T47D (cell line): ENCODE measurements around the gene ELMO2.

Source experiments
- DNase-seq, 2 experiments: peaks; one replicate each; pipeline versions ENCODE4 v3.0.0 to v3.0.0-alpha.2; 2011 to 2012; ENCODE audit warnings: low read depth in 1 of 2, low spot score in 1 of 2
- JUND ChIP-seq: IDR thresholded peaks from 2 replicates; pipeline ENCODE4 v1.6.1; 2012; ENCODE audit warnings: low read depth
- in situ Hi-C: cut with HindIII; loops from 2 replicates; pipeline ENCODE4 v1.10.0; 2016; ENCODE audit warnings: low sequenced_read_pairs, low pct_unique_long_range_greater_than_20kb

ELMO2 gene

DNA sequence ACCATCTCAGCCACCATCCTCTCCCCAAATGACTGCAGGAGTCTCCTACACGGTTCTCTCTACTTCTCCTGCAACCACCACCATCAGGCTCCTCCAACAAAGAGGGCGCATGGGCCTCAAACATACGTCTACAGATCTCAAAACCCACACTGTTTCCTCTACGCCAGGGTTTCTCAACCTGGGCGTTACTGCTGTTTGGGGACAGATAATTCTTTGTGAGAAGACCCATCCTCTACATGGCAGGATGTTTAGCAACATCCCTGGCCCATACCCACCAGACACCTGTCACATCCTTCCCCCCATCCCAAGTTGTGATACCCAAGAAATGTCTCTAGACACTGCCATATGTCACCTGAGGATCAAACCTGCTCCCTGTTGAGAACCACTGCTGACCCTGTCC, 45.0 kb downstream of the ELMO2 start:
- in situ Hi-C loops, result no loop called here
- no peak for DNase-seq
- no peak for TF ChIP-seq JUND

DNA sequence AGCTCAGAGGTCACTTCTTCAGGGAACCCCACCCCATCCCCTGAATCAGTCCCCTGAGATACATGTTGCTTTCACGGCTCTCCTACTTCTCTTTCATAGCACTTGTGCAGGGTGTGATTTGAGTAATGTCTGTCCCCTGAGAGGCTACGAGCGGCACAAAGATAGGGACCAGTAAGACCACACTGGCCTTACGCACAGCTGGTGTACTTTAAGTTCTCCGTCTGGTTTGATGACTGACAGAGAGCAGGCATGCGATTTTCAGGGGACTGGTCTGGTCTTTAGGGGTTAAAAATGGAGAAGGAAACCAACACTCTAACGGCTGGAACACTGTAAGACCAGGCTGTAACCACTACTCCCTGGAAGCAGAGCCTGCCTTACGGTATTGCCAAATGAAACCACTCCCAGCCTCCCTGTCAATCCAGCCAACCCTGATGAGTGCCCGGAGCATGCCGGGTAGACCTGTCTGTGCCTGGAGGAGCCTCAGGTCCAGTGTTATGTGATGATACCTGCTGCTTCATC, 47.1 kb downstream of the ELMO2 start:
- no peak for DNase-seq
- in situ Hi-C loops, result no loop called here
- no peak for TF ChIP-seq JUND

DNA sequence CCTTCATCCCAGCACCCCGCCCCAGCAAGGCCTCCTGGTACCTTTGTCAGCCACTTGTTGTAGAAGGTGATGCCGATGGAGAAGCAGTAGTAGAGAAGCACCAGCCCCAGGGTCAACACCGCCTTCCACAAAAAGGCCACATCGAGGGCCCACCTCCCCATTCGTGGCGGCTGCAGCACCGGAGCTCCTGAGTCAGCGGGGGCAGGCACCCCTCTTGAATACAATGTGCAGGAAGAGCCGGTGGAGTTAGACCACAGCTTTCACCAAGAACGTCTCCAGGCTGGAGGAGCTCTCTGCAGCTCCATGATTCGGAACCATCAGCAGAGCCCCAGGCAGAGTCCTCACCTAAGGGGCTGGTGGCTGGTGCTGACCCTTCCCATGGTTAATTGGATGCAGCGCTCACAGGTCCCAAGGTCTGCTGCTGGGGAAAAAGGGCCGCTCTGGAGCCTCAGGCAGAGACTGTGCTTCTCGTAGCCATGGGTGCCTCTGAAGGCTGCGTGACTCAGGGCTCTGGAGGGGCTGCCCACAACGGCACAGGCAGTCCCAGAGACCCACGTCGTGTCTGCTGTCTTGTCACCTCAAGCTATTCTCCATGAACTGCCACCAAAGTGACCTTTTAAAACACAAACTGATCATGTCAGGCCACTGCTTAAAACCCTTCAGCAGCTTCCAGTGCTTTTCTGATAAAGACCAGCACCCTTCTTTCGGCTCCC, 47.9 kb downstream of the ELMO2 start:
- TF ChIP-seq JUND, result no peak
- DNase-seq, result no peak
- in situ Hi-C loops, result no loop called here

DNA sequence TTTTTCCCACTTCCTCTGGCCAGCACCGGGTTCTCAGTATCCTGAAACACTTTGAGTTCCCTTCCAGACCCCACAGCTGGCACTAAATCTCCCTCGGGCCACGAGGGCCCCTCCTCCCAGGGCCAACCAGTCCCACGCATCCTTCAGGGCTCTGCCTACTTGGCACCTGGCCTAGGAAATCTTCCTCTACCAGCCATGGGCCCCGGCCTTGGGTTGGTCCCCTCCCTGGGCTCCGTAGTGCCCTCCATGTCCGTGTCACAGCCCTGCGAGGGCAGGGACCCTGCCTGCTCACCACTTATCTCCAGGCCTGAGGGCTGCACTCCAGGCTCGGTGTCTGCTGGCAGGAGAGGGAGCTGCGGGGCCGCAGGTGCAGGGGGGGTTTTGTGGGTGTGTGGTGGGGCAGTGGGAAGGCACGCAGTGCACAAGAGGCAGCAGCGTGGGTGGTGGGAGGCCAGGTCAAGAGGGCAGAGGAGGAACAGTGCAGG, 49.3 kb downstream of the ELMO2 start:
- no peak for TF ChIP-seq JUND
- DNase-seq, result no peak
- in situ Hi-C loops, result no loop called here

- no peak for TF ChIP-seq JUND
- DNase-seq, result no peak
- in situ Hi-C loops, result no loop called here
Observed at GRCh38 chr20:46356195-46357029, 50.0 kb downstream of the ELMO2 start.

DNA sequence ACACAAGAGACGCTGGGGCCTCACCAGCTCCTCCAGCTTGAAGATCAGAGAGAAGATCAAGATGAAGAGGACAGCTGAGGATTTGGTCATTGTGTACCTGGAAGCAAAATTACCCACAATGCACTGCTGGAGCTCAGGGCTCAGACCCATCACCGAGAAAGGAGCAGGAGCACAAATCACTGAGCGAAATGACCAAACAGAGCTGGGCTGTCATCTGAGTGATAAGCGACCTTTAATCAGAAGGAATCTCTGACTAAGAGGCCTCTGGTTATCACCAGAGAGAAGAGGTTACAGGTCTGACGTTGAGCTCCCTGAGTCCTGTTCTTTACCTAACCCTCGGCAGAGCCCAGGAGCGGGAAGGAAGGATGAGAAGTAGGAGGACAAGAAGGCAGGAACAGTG, 50.6 kb downstream of the ELMO2 start:
- TF ChIP-seq JUND, result no peak
- in situ Hi-C loops, result no loop called here
- no peak for DNase-seq

- no peak for TF ChIP-seq JUND
- no peak for DNase-seq
- in situ Hi-C loops, result no loop called here
Observed at GRCh38 chr20:46354920-46355654, 51.3 kb downstream of the ELMO2 start.

DNA sequence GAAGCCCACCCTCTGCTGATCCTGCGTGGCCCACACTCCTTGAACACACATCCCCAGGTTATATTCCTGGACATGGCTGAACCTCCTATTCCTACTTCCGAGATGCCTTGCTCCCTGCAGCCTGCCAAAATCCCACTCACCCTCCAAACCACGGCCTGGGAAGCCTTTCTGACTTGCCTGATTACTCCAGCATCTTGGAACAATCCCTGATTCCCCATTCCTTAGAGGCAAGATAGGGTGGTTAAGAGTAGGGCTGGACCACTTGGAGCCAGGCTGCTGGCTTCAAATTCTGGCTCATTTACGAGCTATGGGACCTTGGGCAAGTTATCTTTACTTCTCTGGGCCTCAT, 52.2 kb downstream of the ELMO2 start:
- in situ Hi-C loops, result no loop called here
- TF ChIP-seq JUND, result no peak
- DNase-seq, result no peak

DNA sequence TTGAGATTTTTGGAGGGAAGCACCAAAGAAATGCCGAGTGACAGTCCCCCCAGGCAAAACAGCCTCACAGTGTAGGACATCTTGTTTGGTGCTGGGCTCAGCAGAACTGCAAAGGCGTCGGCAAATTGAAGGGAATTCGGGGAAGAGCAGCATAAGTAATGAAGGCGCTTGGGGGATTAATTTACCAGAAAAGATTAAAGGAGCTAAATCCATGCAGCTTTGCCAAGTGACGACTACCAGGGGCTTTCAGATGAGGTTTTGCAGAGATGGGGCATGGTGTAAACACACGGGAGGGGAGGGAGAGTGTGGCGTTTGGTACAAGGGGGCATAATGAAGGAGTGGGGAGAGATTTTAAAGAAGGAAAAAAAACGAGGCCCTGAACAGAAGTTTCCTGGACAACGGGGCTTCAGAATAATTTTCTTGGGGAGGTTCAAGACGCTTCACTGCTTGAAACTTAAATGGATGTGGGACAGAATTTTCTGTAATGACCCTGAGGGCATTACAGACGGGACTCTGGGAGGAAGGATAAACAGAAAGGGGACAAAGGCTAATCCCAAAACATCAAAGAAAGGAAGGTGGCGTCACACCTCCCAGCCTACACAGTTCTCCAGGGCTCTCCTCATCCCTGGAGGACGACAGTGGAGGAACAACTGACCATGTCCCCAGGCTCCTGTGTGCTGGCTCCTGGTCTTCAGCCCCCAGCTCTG, 52.8 kb downstream of the ELMO2 start:
- in situ Hi-C loops, result no loop called here
- no peak for TF ChIP-seq JUND
- no peak for DNase-seq

- TF ChIP-seq JUND, result no peak
- in situ Hi-C loops, result no loop called here
- no peak for DNase-seq
Observed at GRCh38 chr20:46352370-46352938, 54.0 kb downstream of the ELMO2 start.

DNA sequence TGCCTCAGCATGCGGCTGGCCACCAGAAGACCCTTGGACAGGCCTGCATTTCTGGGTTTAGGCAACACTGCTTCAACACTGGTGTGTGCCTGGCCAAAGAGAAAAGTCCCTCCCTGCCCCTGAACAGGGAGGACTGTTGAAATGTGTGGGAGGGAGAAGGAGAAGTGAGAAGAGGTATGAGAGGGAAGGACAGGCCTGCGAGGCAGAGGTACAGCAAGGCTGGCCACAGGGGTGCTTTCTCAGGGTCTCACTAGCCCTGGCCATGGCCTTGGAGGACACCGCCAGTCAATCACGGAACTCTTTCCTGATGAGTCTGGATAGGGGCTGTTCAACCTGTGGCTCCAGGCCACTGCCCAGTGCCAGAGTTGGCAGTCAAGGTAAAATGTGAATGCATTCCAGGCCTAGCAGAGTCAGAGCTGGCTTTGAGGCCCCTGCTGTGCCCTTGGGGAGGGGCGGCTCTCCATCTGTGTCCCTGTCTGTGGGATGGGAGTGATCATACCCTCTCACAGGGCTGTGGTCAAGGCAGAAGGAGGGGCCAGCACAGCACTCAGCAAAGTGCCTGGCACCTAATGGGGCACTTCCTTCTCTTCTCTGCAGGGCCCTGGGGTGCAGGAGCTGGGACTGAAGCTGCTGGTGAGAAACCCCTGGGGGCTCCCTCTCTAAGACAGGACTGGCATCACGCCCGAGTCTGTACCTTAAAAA, 54.9 kb downstream of the ELMO2 start:
- no peak for TF ChIP-seq JUND

More for the DNA sequence above, 54.9 kb downstream of the ELMO2 start:
- in situ Hi-C loops, result no loop called here
- no peak for DNase-seq
